ES-I3 (cell line): ENCODE data around the gene MPC1.
"Not testable (repeated sequence)": the region's sequence is repeated elsewhere in the genome, so short reads cannot be mapped to it uniquely, and the experiment has no call there.

Source experiments
- H3K36me3 ChIP-seq: 2 replicates; pipeline ENCODE4 v1.6.1; 2013; ENCODE audit warnings: mild to moderate bottlenecking, low read length, control low read depth, moderate library complexity; ENCODE audit not compliant: insufficient read depth
- H3K4me1 ChIP-seq: 2 replicates; pipeline ENCODE4 v1.6.1; 2013; ENCODE audit warnings: mild to moderate bottlenecking, control low read depth, low read length; ENCODE audit not compliant: insufficient read depth
- H3K9ac ChIP-seq: 2 replicates; pipeline ENCODE4 v1.6.1; 2013; ENCODE audit warnings: low read depth, mild to moderate bottlenecking, low read length, moderate library complexity
- H3K9me3 ChIP-seq: 2 replicates; pipeline ENCODE4 v1.6.1; 2013; ENCODE audit warnings: mild to moderate bottlenecking, low read length, moderate library complexity; ENCODE audit not compliant: control insufficient read depth, insufficient read depth

MPC1 gene

GRCh38 chr6:166412911-166413384 lies 30.2 kb upstream of the MPC1 start:
- Histone ChIP-seq H3K4me1 (peaks cover 13% of the 10 kb centered on the region), H3K9me3 (no peaks in the 10 kb centered on the region), H3K9ac (no peak overlapping the region), H3K36me3 (no peaks in the 10 kb centered on the region)

GRCh38 chr6:166412156-166412910 lies 29.6 kb upstream of the MPC1 start:
- Histone ChIP-seq H3K4me1 (peaks cover 13% of the 10 kb centered on the region), H3K9me3 (no peaks in the 10 kb centered on the region), H3K36me3 (no peaks in the 10 kb centered on the region), H3K9ac (no peak overlapping the region)

- Histone ChIP-seq H3K4me1 (peaks cover 13% of the 10 kb centered on the region), H3K9me3 (no peaks in the 10 kb centered on the region), H3K9ac (no peak overlapping the region), H3K36me3 (no peaks in the 10 kb centered on the region)
Measured at GRCh38 chr6:166411721-166412151, 29.0 kb upstream of the MPC1 start.

- no peak overlapping the region for H3K9ac ChIP-seq
- peaks cover 13% of the 10 kb centered on the region for H3K4me1 ChIP-seq
- H3K9me3 ChIP-seq, result no peaks in the 10 kb centered on the region
- H3K36me3 ChIP-seq, result no peaks in the 10 kb centered on the region
Measured at GRCh38 chr6:166411271-166411670, 28.5 kb upstream of the MPC1 start.

DNA sequence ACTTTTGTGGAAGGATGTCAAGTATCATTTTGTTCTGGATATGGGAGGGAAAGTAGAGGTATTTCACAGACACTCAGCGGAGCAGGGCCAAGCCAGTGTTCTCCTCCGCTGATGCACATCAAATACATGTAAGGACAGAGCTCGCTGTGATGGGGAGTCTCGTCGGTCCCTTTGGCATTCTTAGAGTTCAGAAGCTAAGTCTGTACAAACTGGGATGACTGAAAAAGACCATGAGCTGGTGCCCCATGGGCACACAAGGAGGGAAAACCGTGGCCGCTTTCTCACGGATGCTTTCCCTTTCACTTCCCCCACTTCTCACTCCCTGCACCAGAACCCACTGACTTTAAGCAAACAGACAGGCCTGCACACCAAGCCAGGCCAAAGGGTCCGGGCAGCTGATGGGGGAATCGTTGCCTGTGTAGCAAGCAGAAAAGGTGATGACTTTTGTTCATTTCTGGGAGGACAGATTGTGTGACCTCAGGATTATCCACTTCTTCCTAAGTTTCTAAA lies 27.7 kb upstream of the MPC1 start:
- no peaks in the 10 kb centered on the region for H3K36me3 ChIP-seq
- no peaks in the 10 kb centered on the region for H3K9me3 ChIP-seq
- no peak overlapping the region for H3K9ac ChIP-seq
- peaks cover 13% of the 10 kb centered on the region for H3K4me1 ChIP-seq

- Histone ChIP-seq H3K36me3 (no peaks in the 10 kb centered on the region), H3K9ac (no peak overlapping the region), H3K4me1 (peaks cover 13% of the 10 kb centered on the region), H3K9me3 (no peaks in the 10 kb centered on the region)
Measured at GRCh38 chr6:166408936-166409755, 26.4 kb upstream of the MPC1 start.

DNA sequence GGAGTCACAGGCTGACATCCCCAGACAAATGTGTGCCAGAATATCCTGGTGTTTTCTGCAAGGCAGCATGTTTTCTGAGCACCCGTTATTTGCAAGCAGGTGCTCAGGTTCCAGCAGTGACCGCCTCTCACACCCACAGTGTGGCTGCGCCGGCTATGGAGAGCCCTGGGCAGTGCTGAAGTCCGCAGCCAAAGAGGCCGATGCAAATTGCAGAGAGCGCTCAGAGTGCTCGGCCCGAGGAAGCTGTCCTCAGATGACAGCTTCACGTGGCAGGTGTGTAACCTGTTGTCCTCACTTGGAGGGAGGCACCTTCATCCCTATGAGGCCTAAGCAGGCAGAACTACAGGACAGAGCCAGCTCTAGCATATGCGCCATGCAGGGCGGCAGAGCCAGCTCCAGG lies 23.5 kb upstream of the MPC1 start:
- Histone ChIP-seq H3K4me1 (peaks cover 13% of the 10 kb centered on the region), H3K9me3 (no peaks in the 10 kb centered on the region), H3K9ac (no peak overlapping the region), H3K36me3 (no peaks in the 10 kb centered on the region)

DNA sequence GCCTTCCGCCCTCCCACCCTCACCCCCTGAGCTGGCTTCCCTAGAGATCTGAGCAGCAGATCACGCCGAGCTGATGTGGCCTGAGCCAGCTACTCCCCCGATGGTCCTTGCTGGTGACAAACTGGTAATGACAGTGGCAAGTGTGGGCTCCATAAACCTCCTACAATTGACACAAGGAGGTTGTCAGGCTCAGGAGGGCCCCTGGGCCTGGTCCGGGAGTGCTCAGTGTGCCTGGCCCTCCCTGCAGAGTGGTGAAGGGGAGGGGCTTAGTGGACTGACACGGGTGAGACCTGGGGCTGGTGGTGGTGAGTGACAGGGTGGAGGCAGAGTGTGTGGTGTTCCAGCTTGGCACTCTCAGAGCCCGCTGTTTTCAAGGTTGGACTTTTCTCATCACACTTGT lies 22.6 kb upstream of the MPC1 start:
- no peaks in the 10 kb centered on the region for H3K9me3 ChIP-seq
- H3K36me3 ChIP-seq, result no peaks in the 10 kb centered on the region
- H3K9ac ChIP-seq, result no peak overlapping the region
- peaks cover 10% of the 10 kb centered on the region for H3K4me1 ChIP-seq

GRCh38 chr6:166402582-166403277 lies 20.0 kb upstream of the MPC1 start:
- Histone ChIP-seq H3K9ac (no peak overlapping the region), H3K4me1 (no peaks in the 10 kb centered on the region), H3K36me3 (no peaks in the 10 kb centered on the region), H3K9me3 (no peaks in the 10 kb centered on the region)

GRCh38 chr6:166400649-166401250 lies 18.0 kb upstream of the MPC1 start:
- not testable (repeated sequence) for H3K36me3 ChIP-seq, H3K9me3 ChIP-seq, H3K4me1 ChIP-seq, H3K9ac ChIP-seq

- H3K9ac ChIP-seq, result no peak overlapping the region
- no peaks in the 10 kb centered on the region for H3K4me1 ChIP-seq
- H3K9me3 ChIP-seq, result no peaks in the 10 kb centered on the region
- no peaks in the 10 kb centered on the region for H3K36me3 ChIP-seq
Measured at GRCh38 chr6:166400181-166400580, 17.4 kb upstream of the MPC1 start.

- no peaks in the 10 kb centered on the region for H3K36me3 ChIP-seq
- H3K9me3 ChIP-seq, result no peaks in the 10 kb centered on the region
- no peaks in the 10 kb centered on the region for H3K4me1 ChIP-seq
- H3K9ac ChIP-seq, result no peak overlapping the region
Measured at GRCh38 chr6:166398348-166398747, 15.6 kb upstream of the MPC1 start.

- H3K9ac ChIP-seq, result no peak overlapping the region
- no peaks in the 10 kb centered on the region for H3K4me1 ChIP-seq
- H3K9me3 ChIP-seq, result no peaks in the 10 kb centered on the region
- no peaks in the 10 kb centered on the region for H3K36me3 ChIP-seq
Measured at GRCh38 chr6:166397849-166398248, 15.1 kb upstream of the MPC1 start.

DNA sequence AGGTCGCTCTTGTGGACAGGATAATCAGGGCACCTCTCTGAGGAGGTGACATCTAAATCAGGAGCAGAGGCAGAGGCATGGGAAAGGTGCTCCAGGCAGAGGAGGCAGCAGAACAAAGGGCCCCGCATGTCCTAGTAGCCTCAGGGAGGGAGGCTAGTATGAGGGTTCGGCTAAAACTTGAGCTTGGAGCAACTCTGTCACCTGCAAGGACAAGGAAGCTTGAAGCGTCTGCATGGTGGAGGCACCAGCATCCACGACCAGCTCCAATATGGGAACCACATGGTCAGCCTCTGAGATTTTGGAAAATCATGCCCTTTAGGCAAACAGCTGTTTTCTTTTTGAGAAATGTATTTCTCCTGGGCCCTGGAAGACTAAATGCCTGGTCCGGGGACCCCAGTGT lies 13.0 kb upstream of the MPC1 start:
- no peaks in the 10 kb centered on the region for H3K36me3 ChIP-seq
- H3K9me3 ChIP-seq, result no peaks in the 10 kb centered on the region
- H3K4me1 ChIP-seq, result no peaks in the 10 kb centered on the region; the same call in 1 of the 2 replicates
- H3K9ac ChIP-seq, result no peak overlapping the region
